Retina (tissue), 1 donor: ENCODE results near the gene MICALL2.

Source experiments
- DNase-seq: peaks from one replicate; pipeline ENCODE4 v3.0.0-alpha.2; 2016

The MICALL2 gene

DNA sequence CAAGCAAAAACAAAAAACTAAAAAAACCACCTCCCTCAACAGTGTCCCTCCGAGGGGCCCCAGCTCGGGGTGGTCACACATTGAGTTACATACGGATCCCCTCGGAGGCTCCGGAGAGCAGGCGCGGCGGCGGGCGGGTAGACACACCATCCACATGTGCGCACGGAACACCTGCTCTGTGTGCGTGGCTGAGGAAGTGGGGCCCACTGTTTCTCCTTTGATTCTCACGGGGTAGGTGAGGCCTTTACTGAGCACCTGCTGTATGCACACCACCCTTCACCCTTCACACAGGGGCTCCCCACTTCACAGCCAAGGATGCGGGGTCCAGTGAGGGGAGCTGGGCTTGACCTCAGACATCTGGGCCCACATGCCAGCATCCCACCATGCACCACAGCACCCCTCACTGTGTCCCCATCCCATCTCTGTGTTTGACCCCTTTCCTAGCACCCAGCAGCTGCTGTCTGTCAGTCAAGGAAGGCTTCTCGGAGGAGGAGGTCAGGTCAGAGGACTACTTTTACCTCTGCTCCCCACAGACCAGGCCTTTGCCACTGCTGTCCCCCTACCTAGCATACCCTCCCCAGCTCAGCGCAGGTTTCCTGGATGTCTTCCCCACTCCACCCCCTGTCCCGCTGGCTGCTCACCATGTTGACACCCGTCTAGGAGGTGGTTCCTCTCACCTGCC is 71.1 kb downstream of the MICALL2 start:
- no peak for DNase-seq

DNA sequence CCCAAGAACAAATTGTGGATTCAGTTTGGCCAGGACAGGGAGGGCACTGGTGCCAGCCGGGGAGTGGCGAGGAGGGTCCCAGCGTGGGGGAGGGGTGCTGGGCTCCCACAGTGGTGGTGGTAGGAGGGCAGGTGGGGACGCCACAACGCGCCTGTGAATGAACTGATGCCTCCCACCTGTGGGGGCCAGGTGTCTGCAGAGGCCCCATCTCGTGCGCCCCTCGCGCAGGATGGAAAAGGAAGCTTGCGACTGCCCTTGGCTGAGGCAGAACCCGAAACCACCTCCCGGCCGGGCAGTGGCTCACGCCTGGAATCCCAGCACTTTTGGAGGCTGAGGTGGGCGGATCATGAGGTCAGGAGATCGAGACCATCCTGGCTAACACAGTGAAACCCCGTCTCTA is 72.0 kb downstream of the MICALL2 start:
- no peak for DNase-seq

DNA sequence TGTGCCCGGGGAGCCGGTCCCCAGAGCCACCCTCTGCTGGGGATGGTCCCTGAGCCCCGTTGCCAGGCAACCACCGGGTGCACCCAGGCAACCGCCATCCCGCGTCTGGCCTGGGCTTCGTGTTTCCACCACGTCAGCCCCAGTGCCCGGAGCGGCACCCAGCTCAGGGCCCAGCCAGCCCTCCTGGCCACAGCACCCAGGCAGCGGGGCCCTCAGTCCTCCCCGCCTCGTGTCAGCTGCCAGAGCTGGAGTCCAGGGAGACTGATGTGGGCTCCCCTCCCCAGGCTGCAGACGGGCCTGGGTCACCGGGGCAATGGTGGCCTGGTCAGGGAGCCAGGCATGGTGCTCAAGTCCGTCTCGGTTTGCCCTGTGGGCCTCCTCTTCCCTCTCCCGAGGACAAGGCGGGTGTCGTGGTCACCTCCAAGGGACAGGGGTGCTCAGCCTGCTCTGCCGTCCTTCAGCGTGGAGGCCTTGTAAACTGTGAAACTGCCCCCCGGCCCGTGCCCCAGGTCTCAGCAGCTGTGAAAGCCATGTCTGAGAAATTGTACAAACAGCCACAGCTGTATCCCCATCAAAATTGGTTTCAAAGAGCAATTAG is 72.5 kb downstream of the MICALL2 start:
- DNase-seq, result peak; percentile 71

DNA sequence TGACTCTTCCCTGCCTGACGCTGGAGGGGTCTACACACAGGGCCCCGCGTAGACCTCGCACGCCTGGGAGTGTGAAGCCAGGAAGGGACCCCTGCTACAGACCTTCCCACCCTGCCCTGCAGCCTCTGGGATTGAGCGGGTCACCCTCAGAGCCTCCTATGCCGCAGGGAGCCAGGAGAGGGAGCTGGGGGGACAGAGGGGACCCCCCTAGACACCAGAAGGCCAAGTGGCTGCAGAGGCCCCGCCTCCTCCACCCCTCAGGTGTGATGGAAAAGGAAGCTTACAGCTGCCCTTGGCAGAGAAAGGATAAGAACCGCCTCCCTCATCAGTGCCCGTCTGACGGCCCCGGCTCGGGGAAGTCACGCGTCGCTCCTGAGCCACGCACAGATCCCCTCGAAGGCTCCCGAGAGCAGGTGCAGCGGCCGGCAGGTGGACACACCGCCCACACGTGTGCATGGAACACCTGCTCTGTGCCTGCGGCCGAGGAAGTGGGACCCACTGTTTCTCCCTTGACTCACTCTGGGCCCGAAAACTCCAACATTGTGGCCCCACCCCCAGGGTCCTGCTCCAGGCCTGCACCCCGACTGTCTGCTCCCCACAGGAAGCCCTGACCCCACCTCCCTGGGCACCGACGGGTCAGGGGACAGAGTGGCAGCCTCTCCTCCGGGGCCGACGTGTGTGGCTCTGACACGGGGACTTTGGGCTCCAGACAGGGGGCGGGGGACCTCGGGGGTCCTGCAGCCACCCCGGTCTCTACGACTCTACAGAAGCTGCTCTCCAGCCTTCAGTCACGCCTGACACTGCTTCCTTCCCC is 73.3 kb downstream of the MICALL2 start:
- no peak for DNase-seq

DNA sequence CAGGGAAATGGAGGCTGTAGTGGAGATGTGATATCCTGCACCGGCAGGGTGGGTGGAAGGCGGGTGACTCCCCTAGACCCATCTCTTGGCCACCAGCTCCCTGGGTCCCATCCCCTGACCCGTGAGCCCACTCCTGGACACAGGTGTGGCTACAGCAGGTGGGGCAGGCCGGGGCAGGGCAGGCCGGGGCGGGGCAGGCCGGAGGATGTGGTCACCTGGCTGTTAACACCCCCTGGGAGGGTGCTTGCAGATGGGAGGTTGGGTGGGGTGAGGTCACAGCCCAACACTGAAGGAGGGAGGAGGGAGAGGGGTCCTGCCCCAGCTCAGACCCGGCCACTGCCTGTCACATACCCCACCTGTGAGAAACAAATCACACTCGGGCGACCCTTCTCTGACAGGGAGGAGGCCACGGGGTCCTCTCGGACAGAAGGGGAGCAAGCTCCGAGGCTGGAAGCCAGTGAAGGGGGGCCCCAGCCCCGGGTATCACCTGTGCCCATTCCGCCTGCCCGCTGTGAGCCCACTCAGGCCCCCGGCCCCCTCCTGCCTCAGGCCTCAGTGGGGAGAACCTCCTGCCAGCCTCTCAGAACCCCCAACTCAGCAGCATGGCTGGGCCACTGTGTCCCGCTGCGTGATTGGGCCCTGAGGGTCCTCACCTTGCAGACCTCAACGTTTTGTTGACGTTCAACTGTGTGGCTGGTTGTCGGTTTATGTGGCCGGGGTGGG is 74.0 kb downstream of the MICALL2 start:
- DNase-seq, result no peak
